H9 (cell line): ENCODE measurements around the gene PRTFDC1. TPM values are rescaled to one million over a fixed set of nuclear protein-coding genes. Genes with fewer than 3 reads are reported as not detected.

Experiments used
- DNase-seq: peaks from one replicate; pipeline ENCODE4 v3.0.0-alpha.2; 2017
- H2AFZ ChIP-seq: one replicate; pipeline ENCODE4 v1.6.1; 2013; ENCODE audit warnings: mild to moderate bottlenecking, low read length, control low read depth, moderate library complexity
- H2AK5ac ChIP-seq: 2 replicates; pipeline ENCODE4 v1.6.1; 2013; ENCODE audit warnings: low read length, control low read depth, mixed read lengths; ENCODE audit not compliant: insufficient read length
- H2BK120ac ChIP-seq: one replicate; pipeline ENCODE4 v1.6.1; 2013; ENCODE audit warnings: low read depth, mild to moderate bottlenecking, low read length, control low read depth, inconsistent platforms; ENCODE audit not compliant: poor library complexity, severe bottlenecking
- H2BK12ac ChIP-seq: 2 replicates; pipeline ENCODE4 v1.6.1; 2013; ENCODE audit warnings: low read length, control low read depth, mixed read lengths, low read depth; ENCODE audit not compliant: insufficient read length
- H2BK15ac ChIP-seq: 2 replicates; pipeline ENCODE4 v1.6.1; 2013; ENCODE audit warnings: low read depth, low read length, control low read depth
- H2BK20ac ChIP-seq: one replicate; pipeline ENCODE4 v1.6.1; 2013; ENCODE audit warnings: low read depth, mild to moderate bottlenecking, low read length, control low read depth, inconsistent platforms; ENCODE audit not compliant: poor library complexity, severe bottlenecking
- H2BK5ac ChIP-seq: 2 replicates; pipeline ENCODE4 v1.6.1; 2013; ENCODE audit warnings: low read length, control low read depth, mixed read lengths; ENCODE audit not compliant: insufficient read length
- H3K14ac ChIP-seq: 2 replicates; pipeline ENCODE4 v1.6.1; 2013; ENCODE audit warnings: low read length, control low read depth; ENCODE audit not compliant: insufficient read depth
- H3K18ac ChIP-seq: 2 replicates; pipeline ENCODE4 v1.6.1; 2013; ENCODE audit warnings: low read depth, mild to moderate bottlenecking, mixed read lengths, low read length, control low read depth; ENCODE audit not compliant: insufficient read length
- H3K23ac ChIP-seq: 2 replicates; pipeline ENCODE4 v1.6.1; 2013; ENCODE audit warnings: low read length, control low read depth, mixed read lengths, low read depth; ENCODE audit not compliant: insufficient read length
- H3K23me2 ChIP-seq: 2 replicates; pipeline ENCODE4 v1.6.1; 2013; ENCODE audit warnings: low read depth, mild to moderate bottlenecking, mixed read lengths, low read length, control low read depth; ENCODE audit not compliant: insufficient read length, poor library complexity, severe bottlenecking
- H3K27ac ChIP-seq: 2 replicates; pipeline ENCODE4 v1.5.1; 2013; ENCODE audit warnings: low read length, control low read depth, mixed read lengths, low read depth; ENCODE audit not compliant: insufficient read length
- H3K27me3 ChIP-seq: 2 replicates; pipeline ENCODE4 v1.6.1; 2013; ENCODE audit warnings: low read length, control low read depth, inconsistent platforms; ENCODE audit not compliant: insufficient read depth
- H3K4ac ChIP-seq: 2 replicates; pipeline ENCODE4 v1.6.1; 2013; ENCODE audit warnings: low read depth, mild to moderate bottlenecking, control low read depth, inconsistent platforms, low read length, moderate library complexity
- H3K4me1 ChIP-seq: 2 replicates; pipeline ENCODE4 v1.6.1; 2013; ENCODE audit warnings: low read length, control low read depth, inconsistent platforms; ENCODE audit not compliant: insufficient read depth
- H3K4me2 ChIP-seq: 2 replicates; pipeline ENCODE4 v1.6.1; 2013; ENCODE audit warnings: low read length, control low read depth, mixed read lengths; ENCODE audit not compliant: insufficient read length, insufficient read depth
- H3K56ac ChIP-seq: 2 replicates; pipeline ENCODE4 v1.6.1; 2013; ENCODE audit warnings: low read depth, mild to moderate bottlenecking, mixed read lengths, low read length, control low read depth; ENCODE audit not compliant: insufficient read length
- H3K79me1 ChIP-seq: 2 replicates; pipeline ENCODE4 v1.6.1; 2013; ENCODE audit warnings: low read depth, mild to moderate bottlenecking, moderate library complexity, low read length, control low read depth, inconsistent platforms; ENCODE audit not compliant: insufficient read depth, poor library complexity, severe bottlenecking
- H3K79me2 ChIP-seq: 2 replicates; pipeline ENCODE4 v1.6.1; 2013; ENCODE audit warnings: low read length, control low read depth, inconsistent platforms; ENCODE audit not compliant: insufficient read depth
- H3K9ac ChIP-seq: 2 replicates; pipeline ENCODE4 v1.6.1; 2013; ENCODE audit warnings: low read length, control low read depth, mixed read lengths; ENCODE audit not compliant: insufficient read length; ENCODE audit errors: extremely low read depth
- H3K9me3 ChIP-seq: one replicate; pipeline ENCODE4 v1.6.1; 2013; ENCODE audit warnings: low read depth, low read length, inconsistent platforms; ENCODE audit not compliant: control insufficient read depth
- H3T11ph ChIP-seq: one replicate; pipeline ENCODE4 v1.6.1; 2013; ENCODE audit warnings: mild to moderate bottlenecking, low read length, control low read depth, inconsistent platforms
- H4K20me1 ChIP-seq: one replicate; pipeline ENCODE4 v1.6.1; 2013; ENCODE audit not compliant: control insufficient read depth, insufficient read length, insufficient read depth
- H4K5ac ChIP-seq: 2 replicates; pipeline ENCODE4 v1.6.1; 2013; ENCODE audit warnings: low read depth, mild to moderate bottlenecking, mixed read lengths, low read length, control low read depth; ENCODE audit not compliant: insufficient read length
- H4K8ac ChIP-seq: replicated peaks from 2 replicates; pipeline ENCODE4 v1.6.1; 2013; ENCODE audit warnings: low read length, control low read depth, mixed read lengths, low read depth; ENCODE audit not compliant: insufficient read length
- H4K91ac ChIP-seq: 2 replicates; pipeline ENCODE4 v1.6.1; 2013; ENCODE audit warnings: low read depth, mild to moderate bottlenecking, moderate library complexity, mixed read lengths, low read length, control low read depth; ENCODE audit not compliant: insufficient read length
- H3K27ac Mint-ChIP-seq, 3 experiments: 2 replicates in 2 of 3; 3 replicates in 1 of 3; pipeline ENCODE4 v1.8.0; 2020 to 2021; ENCODE audit warnings: mixed read lengths in 3 of 3, mild to moderate bottlenecking in 1 of 3, moderate library complexity in 1 of 3
- H3K27me3 Mint-ChIP-seq: 2 replicates; pipeline ENCODE4 v1.8.0; 2021; ENCODE audit warnings: low read depth, mild to moderate bottlenecking, moderate library complexity, mixed read lengths
- H3K36me3 Mint-ChIP-seq, 3 experiments: 2 replicates in 2 of 3; 3 replicates in 1 of 3; pipeline ENCODE4 v1.8.0; 2020 to 2021; ENCODE audit warnings: low read depth in 3 of 3, mixed read lengths in 3 of 3; ENCODE audit not compliant: insufficient read depth in 1 of 3
- H3K4me1 Mint-ChIP-seq, 2 experiments: 2 replicates each; pipeline ENCODE4 v1.8.0; 2020; ENCODE audit warnings: mixed read lengths in 2 of 2
- H3K4me3 Mint-ChIP-seq, 2 experiments: 2 replicates in 1 of 2; 3 replicates in 1 of 2; pipeline ENCODE4 v1.8.0; 2020 to 2021; ENCODE audit warnings: mild to moderate bottlenecking in 2 of 2, mixed read lengths in 2 of 2, moderate library complexity in 1 of 2
- H3K9me3 Mint-ChIP-seq, 2 experiments: 2 replicates in 1 of 2; 3 replicates in 1 of 2; pipeline ENCODE4 v1.8.0; 2020; ENCODE audit warnings: mild to moderate bottlenecking in 2 of 2, mixed read lengths in 2 of 2, moderate library complexity in 1 of 2
- CTCF ChIP-seq: fragments of 200-600 bp; sonication (generic); conservative IDR thresholded peaks from 3 replicates; pipeline ENCODE4 v1.8.0; 2021; ENCODE audit warnings: antibody characterized with exemption, mild to moderate bottlenecking
- total RNA-seq: library from RNA; stranded (reverse); gene quantifications from 2 replicates; pipeline ENCODE4 v1.2.1, GENCODE V29; 2021

The PRTFDC1 gene
- total RNA-seq, 1 experiment from 2014 or later = 7.5 TPM

DNA sequence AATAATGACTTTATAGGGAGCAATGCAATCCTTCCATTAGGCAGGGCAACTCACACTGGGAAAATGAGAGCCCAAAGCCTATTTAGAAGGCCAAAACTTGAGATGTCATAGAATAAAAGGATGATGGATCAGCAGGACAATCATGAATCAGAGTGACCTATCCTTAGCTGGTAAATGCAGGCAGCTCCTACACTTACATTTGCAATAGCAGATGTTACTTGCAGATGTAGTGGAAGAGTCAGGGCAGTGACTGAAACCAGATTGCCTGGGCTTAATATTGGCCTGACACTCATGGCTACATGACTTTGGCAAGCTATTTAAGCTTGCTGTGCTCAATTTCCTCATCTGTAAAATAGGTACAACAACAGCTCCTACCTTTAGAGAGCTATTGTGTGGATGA is 98.7 kb downstream of the PRTFDC1 start:
- Histone ChIP-seq H2BK5ac (no peak overlapping the region), H3K4ac (no peak overlapping the region), H4K8ac (no peak overlapping the region), H2BK12ac (no peak overlapping the region), H3K27ac (no peak overlapping the region), H3K14ac (no peak overlapping the region), H3K9ac (no peak overlapping the region), H4K20me1 (no peaks in the 10 kb centered on the region), H3K4me2 (no peak overlapping the region), H2BK20ac (no peak overlapping the region), H2AFZ (no peak overlapping the region), H3K56ac (no peak overlapping the region), H3K18ac (no peak overlapping the region), H2BK120ac (no peak overlapping the region), H2BK15ac (no peak overlapping the region), H4K91ac (no peak overlapping the region), H3K23ac (no peak overlapping the region), H4K5ac (no peak overlapping the region), H3T11ph (no peak overlapping the region), H3K4me1 (peaks cover 7% of the 10 kb centered on the region; the same call in 1 of the 2 replicates), H3K79me1 (no peaks in the 10 kb centered on the region), H3K27me3 (no peaks in the 10 kb centered on the region), H2AK5ac (no peak overlapping the region), H3K79me2 (no peaks in the 10 kb centered on the region), H3K23me2 (no peaks in the 10 kb centered on the region), H3K9me3 (no peaks in the 10 kb centered on the region)
- no peaks in the 10 kb centered on the region for H3K36me3 Mint-ChIP-seq
- H3K27ac Mint-ChIP-seq = no peak overlapping the region
- H3K9me3 Mint-ChIP-seq = no peaks in the 10 kb centered on the region
- DNase-seq = no peak
- no peaks in the 10 kb centered on the region for H3K27me3 Mint-ChIP-seq
- H3K4me3 Mint-ChIP-seq = no peak overlapping the region
- peaks cover 42 to 46% of the 10 kb centered on the region in 2 experiments for H3K4me1 Mint-ChIP-seq
- TF ChIP-seq CTCF = no peak
